ENCODE results near the gene TRPT1.

The TRPT1 gene

DNA sequence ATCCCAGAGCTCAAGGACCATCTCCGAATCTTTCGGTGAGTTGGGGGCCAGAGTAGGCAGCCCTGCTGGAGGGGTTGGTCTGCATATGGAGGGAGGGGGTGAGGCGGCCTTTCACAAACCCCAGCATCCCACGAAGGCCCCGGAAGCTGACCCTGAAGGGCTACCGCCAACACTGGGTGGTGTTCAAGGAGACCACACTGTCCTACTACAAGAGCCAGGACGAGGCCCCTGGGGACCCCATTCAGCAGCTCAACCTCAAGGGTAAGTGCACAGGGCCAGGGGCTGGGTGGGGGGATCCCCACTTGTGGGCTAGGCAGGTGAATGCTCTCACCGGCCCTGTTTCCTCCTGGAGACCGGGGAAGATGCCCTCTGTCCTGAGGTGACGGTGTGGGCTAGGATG, 6.2 kb downstream of the TRPT1 start:
- no peak overlapping the region for H3K27ac ChIP-seq
- no peaks in the 10 kb centered on the region for H3K4me1 ChIP-seq (ENCODE audit: low read depth, poor library complexity, severe bottlenecking)
- no peaks in the 10 kb centered on the region for H3K79me2 ChIP-seq (ENCODE audit: insufficient read depth, low read depth)
- no peak overlapping the region for H3K4me2 ChIP-seq
- H3K9ac ChIP-seq: no peak overlapping the region
- H3K27me3 ChIP-seq (ENCODE audit: insufficient read depth, low read depth): no peaks in the 10 kb centered on the region
- no peaks in the 10 kb centered on the region for H3K36me3 ChIP-seq (ENCODE audit: insufficient read depth)
- H2AFZ ChIP-seq (ENCODE audit: low read depth): no peak overlapping the region
- no peaks in the 10 kb centered on the region for H4K20me1 ChIP-seq (ENCODE audit: insufficient read depth)
- H3K4me3 ChIP-seq (IDR thresholded peaks at IDR 0.05; ENCODE audit: insufficient read depth, low read depth, low read length): no peak overlapping the region
- TF ChIP-seq, protein P1, sequence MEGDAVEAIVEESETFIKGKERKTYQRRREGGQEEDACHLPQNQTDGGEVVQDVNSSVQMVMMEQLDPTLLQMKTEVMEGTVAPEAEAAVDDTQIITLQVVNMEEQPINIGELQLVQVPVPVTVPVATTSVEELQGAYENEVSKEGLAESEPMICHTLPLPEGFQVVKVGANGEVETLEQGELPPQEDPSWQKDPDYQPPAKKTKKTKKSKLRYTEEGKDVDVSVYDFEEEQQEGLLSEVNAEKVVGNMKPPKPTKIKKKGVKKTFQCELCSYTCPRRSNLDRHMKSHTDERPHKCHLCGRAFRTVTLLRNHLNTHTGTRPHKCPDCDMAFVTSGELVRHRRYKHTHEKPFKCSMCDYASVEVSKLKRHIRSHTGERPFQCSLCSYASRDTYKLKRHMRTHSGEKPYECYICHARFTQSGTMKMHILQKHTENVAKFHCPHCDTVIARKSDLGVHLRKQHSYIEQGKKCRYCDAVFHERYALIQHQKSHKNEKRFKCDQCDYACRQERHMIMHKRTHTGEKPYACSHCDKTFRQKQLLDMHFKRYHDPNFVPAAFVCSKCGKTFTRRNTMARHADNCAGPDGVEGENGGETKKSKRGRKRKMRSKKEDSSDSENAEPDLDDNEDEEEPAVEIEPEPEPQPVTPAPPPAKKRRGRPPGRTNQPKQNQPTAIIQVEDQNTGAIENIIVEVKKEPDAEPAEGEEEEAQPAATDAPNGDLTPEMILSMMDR (conservative IDR thresholded peaks at IDR 0.05; ENCODE audit: low read depth, low read length): no peak

- Histone ChIP-seq H3K4me1 (ENCODE audit: low read depth, poor library complexity, severe bottlenecking) (no peaks in the 10 kb centered on the region), H3K9ac (no peak overlapping the region), H3K4me3 (IDR thresholded peaks at IDR 0.05; ENCODE audit: insufficient read depth, low read depth, low read length) (no peak overlapping the region), H3K27ac (no peak overlapping the region), H3K79me2 (ENCODE audit: insufficient read depth, low read depth) (no peaks in the 10 kb centered on the region), H4K20me1 (ENCODE audit: insufficient read depth) (no peaks in the 10 kb centered on the region), H3K4me2 (no peak overlapping the region), H3K27me3 (ENCODE audit: insufficient read depth, low read depth) (no peaks in the 10 kb centered on the region), H2AFZ (ENCODE audit: low read depth) (no peak overlapping the region), H3K36me3 (ENCODE audit: insufficient read depth) (no peaks in the 10 kb centered on the region)
- TF ChIP-seq, protein P1 (conservative IDR thresholded peaks at IDR 0.05; ENCODE audit: low read depth, low read length): no peak
Observed at GRCh38 chr11:64219354-64219684, 6.7 kb downstream of the TRPT1 start.

DNA sequence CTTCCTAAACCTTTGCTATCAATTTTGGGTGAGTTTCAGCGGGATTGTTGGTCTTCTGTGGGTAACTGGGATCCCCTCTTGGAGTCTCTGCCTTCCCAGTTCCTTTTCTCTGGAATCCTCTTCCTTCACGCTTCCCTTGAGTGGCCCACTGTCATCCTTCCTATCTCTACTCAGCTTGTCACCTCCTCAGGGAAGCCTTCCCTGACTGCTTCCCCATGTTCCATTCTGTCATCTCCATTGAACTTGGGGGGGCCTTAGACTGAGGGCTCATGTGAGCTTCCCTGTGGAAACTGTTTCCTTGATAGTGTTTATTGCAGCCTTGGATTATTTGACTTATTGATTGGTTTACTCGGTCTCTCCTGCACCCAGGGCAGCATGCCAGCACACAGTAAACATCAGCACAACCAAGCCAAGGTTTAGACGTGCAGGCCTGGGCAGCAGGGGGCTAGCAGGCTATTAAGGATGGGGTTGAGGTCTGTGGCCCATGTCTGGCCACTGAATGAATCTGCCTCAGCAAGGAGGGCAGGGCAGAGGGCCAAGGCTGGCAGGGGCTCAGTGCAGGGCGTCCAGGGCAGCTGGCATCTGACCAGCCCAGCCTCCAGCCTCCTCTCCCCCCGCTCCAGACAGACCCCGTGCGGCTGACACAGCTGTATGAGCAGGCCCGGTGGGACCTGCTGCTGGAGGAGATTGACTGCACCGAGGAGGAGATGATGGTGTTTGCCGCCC, 7.2 kb downstream of the TRPT1 start:
- Histone ChIP-seq H3K9ac (no peak overlapping the region), H3K4me1 (ENCODE audit: low read depth, poor library complexity, severe bottlenecking) (no peaks in the 10 kb centered on the region), H2AFZ (ENCODE audit: low read depth) (no peak overlapping the region), H3K79me2 (ENCODE audit: insufficient read depth, low read depth) (no peaks in the 10 kb centered on the region), H3K4me3 (IDR thresholded peaks at IDR 0.05; ENCODE audit: insufficient read depth, low read depth, low read length) (no peak overlapping the region), H3K4me2 (no peak overlapping the region), H3K27me3 (ENCODE audit: insufficient read depth, low read depth) (no peaks in the 10 kb centered on the region), H3K27ac (no peak overlapping the region), H3K36me3 (ENCODE audit: insufficient read depth) (no peaks in the 10 kb centered on the region), H4K20me1 (ENCODE audit: insufficient read depth) (no peaks in the 10 kb centered on the region)
- TF ChIP-seq, protein P1 (conservative IDR thresholded peaks at IDR 0.05; ENCODE audit: low read depth, low read length): no peak

- TF ChIP-seq, protein P1 (conservative IDR thresholded peaks at IDR 0.05; ENCODE audit: low read depth, low read length): no peak
- no peak overlapping the region for H3K9ac ChIP-seq
- no peaks in the 10 kb centered on the region for H3K4me1 ChIP-seq (ENCODE audit: low read depth, poor library complexity, severe bottlenecking)
- no peaks in the 10 kb centered on the region for H4K20me1 ChIP-seq (ENCODE audit: insufficient read depth)
- no peak overlapping the region for H3K4me2 ChIP-seq
- H2AFZ ChIP-seq (ENCODE audit: low read depth): no peak overlapping the region
- no peaks in the 10 kb centered on the region for H3K36me3 ChIP-seq (ENCODE audit: insufficient read depth)
- no peaks in the 10 kb centered on the region for H3K27me3 ChIP-seq (ENCODE audit: insufficient read depth, low read depth)
- H3K27ac ChIP-seq: no peak overlapping the region
- no peak overlapping the region for H3K4me3 ChIP-seq (IDR thresholded peaks at IDR 0.05; ENCODE audit: insufficient read depth, low read depth, low read length)
- no peaks in the 10 kb centered on the region for H3K79me2 ChIP-seq (ENCODE audit: insufficient read depth, low read depth)
Observed at GRCh38 chr11:64216879-64217278, 9.1 kb downstream of the TRPT1 start.
